Vagina (tissue), 2 donors: ENCODE data around the gene AJUBA.

ENCODE experiments used
- CTCF ChIP-seq, 3 experiments: fragments of 450-650 bp in 2 of 3; fragments of 200-600 bp in 1 of 3; sonication (generic) in 1 of 3; IDR thresholded peaks; one replicate each; pipeline ENCODE4 v1.5.1; 2017 to 2019; ENCODE audit warnings: antibody characterized with exemption in 3 of 3, mild to moderate bottlenecking in 2 of 3, moderate library complexity in 2 of 3
- POLR2A ChIP-seq, 2 donors: fragments of 450-650 bp; IDR thresholded peaks; one replicate each; pipeline ENCODE4 v1.6.1; 2017; ENCODE audit warnings: antibody characterized with exemption in 2 of 2, mild to moderate bottlenecking in 2 of 2, moderate library complexity in 2 of 2

GRCh38 chr14:22939684-22940083 is 42.7 kb downstream of the AJUBA start:
- TF ChIP-seq CTCF (IDR thresholded peaks at IDR 0.05) = no peak
- no peak for TF ChIP-seq POLR2A (IDR thresholded peaks at IDR 0.05)
